Stimulated activated CD8-positive, alpha-beta memory T cell treated with anti-CD3 and anti-CD28 coated beads, Interleukin-12 subunit alpha, Interleukin-12 subunit beta, amount 100 ng/mL, for 1 hour (primary cell): ENCODE results near the gene LIF.

Experiments used
- DNase-seq: peaks from one replicate; pipeline ENCODE4 v3.0.0-alpha.2; 2020; ENCODE audit warnings: low read depth

The LIF gene

DNA sequence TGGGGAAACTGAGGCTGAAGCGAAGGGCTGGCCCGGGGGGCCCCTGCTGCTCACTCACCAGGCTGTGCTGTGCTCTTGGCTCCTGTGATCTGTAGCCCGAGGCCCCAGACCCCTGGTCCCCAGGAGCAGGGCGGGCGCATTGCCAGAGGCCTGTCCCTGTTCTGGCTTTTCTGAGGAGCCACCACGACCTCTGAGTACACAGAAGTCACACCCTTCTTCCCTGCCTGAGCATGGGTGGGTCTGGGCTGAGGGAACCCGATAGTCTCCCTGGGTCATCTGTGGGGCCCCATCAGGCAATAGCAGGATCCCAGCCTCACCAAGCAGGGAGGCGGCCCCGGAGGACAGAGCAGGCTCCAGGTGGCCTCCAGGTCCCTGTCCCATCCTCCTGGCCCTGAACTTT, 37.6 kb upstream of the LIF start:
- no peak for DNase-seq

DNA sequence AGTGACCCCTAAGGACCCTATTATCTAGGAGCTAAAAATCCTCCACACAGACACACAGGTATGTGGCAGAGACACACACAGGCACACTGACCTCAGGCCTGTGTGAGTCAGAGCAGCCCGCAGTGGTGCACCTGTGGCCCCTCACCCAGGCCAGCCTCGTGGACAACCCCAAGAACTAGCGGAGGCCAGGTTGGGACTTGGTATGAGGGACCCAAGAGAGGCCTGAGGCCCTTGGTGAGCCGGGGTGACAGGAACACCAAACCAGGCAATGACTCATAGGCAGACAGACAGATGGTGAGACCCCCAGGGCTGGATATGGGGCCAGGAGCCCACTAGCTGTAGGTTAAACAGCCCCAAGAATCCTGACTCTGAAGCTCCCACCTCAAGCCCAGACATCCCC, 36.8 kb upstream of the LIF start:
- DNase-seq = no peak

DNA sequence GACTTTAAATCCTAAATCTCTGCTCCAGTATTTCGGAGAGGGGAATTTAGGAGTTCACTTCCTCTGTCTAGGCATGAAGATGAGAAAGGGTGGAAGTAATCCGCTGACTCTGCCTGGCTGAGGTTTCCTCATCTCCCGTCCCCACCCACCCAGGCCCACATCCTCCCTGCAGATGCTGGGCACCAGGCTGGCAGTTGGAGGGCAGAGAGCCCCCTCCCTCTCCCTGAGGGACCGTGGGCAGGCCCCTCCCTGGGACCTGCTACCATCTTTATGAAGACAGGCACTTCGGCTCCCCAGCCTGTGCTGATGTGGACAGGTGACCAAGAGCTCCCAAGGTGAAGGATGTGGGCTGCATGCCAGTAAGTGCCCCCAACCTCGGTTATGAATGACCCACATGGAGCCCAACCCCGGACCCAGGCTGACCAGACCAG, 36.1 kb upstream of the LIF start:
- no peak for DNase-seq

DNA sequence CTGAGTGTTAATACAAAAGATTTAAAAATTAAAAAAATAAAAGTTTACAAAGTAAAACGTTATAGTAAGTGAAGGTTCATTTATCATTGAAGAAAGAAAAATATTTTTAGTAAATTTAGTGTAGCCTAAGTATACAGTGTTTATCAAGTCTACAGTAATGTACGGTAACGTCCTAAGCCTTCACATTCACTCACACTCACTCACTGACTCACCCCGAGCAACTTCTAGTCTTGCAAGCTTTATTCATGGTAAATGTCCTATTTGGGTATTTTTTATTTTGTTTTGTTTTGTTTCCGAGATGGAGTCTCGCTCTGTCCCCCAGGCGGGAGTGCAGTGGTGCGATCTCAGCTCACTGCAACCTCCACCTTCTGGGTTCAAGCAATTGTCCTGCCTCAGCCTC, 33.9 kb upstream of the LIF start:
- DNase-seq = no peak

DNA sequence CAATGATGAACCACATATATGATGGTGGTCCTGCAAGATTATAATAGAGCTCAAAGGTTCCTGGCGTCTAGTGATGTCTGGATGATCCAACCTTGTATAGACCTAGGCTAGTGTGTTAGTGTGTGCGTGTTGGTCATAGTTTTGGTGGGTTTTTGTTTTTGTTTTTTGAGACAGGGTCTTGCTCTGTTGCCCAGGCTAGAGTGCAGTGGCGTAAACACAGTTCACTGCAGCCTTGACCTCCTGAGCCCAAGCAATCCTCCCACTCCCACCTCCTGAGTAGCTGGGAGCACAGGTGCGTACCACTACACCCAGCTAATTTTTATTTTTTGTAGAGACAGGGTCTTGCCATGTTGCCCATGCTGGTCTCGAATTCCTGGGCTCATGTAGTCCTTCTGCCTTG, 33.4 kb upstream of the LIF start:
- DNase-seq = no peak

DNA sequence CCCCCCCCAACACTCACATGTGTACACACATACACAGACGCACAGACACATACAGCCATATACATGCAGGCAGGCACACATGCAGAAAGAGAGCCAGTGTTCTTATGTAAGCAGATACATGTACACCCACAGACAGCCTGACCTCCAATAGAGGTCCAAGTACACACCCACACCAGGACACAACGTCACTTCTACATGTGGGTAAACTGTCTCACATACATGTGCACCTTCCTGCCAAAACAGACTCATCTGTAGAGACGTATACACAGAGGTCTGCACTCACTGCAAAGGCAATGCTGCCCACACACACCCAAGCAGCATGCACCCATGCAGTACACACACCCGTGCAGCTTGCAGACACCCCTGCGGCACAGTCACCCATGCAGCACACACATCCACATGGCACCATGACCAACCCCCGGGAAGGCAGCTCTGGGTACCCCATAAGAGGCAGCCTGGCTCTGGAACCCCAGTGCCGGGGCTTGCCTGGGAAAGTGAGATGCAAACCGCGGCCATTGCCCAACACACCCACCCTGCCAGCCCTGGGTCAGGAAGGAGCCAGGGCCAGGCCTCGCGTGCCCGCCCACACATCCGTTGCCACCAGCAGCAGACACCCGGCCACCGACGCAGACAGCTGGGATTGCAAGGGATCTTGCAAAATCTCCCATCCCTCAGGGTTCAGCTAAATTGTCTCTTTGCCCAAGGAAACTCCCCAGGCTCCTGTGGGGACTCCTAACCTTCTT, 32.7 kb upstream of the LIF start:
- no peak for DNase-seq

DNA sequence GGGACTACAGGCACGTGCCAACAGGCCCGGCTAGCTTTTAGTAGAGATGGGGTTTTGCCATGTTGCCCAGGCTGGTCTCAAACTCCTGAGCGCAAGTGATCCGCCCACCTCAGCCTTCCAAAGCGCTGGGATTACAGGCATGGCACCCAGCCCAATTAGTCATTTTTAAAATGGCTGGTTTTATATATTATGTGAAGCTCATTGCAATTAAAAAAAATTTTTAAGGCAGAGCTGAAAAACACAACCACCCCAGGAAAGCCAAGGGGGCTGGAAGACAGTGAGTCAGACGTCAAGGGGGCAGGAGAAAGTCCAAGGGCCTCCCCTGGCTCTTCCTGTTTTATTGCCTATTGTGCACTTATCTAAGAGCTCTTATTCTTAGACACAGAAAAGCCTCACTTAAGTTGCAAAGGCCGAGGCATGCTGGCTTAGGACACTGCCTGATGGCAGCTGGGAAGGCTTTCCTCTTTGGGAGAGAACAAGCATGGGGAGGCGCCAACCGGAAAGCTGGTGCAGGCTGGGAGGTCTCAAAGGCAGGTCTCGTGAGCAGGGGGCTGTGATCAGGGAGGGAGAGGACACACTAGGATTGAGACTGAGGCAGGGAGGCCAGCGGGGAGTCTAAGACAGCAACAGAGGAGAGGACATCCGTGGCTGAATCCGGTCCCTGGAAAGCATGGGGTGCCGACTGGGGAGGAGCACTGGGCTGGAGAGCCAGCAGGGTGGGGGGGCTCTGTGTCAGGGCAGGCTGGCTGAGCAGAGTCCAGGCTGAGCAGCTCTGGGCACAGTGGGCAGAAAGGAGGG, 31.2 kb upstream of the LIF start:
- DNase-seq = no peak

DNA sequence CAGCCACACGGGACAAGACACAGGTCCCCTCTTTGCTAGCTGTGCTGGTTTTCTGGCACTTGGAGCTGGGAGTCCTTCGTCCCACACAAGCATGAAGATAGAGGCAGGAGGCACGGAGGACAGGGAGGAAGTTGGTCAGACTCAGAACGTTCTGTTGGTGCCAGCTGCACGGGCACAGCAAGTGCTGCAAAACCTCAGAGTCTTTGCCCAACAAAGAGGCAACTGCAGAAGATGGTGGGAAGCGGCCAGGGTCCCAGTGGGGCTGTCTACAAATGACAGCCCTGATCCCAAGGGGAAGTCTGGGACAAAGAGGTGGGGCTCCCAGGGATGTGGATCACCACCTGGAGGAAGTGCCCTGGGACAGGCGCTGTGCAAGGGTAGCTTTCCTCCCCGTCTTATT, 29.5 kb upstream of the LIF start:
- no peak for DNase-seq

DNA sequence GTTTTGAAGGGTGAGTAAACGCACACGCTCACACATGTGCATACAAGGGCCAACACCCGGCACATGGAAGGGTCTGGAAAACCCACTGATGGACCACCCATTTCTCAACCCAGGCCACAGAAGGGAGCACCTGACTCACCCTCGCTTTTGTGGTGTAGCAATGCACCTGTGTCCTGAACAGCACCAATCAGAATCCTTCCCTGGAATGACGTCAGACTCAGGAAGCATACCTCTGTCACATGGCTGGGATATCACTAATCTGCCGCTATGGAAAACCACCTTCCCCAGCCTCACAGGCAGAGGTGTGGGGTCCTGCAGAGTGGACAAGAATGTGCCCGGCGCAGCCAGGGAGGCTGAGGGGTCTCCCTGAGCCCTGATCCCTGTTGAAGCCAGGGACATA, 29.1 kb upstream of the LIF start:
- DNase-seq = no peak

DNA sequence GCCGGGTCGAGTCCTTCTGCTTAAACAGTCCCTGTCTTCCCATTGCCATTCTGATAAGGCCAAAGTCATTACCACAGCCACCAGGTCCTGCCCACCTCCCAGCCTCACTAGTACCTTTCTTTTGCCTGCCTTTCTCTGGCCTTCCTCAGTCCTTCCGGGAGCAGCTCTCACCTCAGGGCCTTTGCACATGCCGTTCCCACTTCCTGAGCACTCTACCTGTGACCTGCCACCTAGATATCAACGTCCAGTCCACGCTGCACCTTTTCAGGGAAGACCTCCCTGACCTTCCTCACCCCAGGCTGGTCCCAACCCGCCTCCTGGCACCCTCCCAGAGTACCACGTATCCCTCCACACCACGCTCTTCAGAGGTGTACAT, 27.9 kb upstream of the LIF start:
- no peak for DNase-seq

DNA sequence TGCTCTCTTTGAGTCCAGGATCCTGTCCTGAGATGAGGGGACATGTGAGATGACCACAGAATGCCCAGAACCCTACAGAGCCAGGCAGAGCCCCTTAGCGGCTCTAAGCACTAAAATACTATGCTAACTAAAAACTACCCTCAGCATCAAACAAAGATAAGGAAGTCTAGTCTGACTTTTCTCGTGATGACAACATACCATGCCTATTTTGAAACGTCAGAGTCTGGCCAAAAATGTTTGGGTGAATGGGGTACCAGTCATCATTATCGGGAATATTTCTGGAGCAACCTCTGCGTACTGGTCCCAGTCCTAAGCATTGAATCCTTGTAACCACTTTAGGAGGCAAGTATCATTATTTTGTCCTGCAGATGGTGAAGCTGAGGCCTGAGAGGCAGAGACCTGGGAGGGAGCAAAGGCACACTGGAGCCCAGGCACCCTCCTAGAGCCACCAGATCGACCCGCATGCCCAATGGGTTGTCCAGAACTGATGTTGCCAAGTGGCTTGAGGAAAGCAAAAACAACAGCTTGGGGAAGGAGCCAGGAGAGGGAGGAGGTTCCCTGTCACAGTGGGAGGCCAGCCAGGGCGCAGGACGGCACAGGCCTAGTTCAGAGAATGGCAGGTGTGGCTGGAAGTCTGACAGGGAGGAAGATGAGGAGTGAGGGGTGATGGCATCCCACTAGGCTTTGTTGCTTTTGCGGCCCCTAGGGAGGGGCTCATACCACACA, 27.3 kb upstream of the LIF start:
- no peak for DNase-seq

DNA sequence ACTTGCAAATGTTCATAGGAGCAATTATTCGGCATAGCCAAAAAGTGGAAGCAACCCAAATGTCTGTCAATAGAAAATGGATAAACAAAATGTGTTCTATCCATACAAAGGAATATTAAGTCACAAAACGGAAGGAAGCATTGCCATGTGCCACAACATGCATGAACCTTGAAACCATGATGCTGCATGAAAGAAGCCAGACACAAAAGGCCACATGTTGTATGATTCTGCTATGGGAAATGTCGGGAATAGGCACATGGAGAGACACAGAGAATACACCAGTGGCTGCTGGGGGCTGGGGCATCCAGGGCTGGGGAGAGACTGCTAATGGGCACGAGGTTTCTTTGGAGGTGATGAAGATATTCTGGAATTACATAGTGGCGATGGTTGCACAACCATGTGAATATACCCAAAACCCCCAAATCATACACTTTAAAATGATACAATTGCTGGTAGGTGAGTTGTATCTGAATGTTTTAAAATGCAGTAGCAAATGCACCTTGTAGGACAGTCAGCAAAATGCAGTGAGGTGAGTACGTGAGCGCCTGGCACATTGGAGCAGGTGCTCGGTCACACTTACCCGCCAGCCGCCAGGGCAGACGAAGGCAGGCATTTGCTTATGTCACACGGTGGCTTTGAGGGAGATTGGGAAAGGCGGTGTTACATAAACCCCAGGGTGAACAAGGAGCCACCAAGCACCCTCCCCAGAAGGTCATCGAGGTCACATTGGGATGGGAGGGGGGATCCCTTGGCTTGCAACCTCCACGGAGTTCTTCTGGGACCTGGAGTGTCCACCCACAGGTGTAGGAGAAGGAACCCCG, 26.4 kb upstream of the LIF start:
- DNase-seq = no peak

DNA sequence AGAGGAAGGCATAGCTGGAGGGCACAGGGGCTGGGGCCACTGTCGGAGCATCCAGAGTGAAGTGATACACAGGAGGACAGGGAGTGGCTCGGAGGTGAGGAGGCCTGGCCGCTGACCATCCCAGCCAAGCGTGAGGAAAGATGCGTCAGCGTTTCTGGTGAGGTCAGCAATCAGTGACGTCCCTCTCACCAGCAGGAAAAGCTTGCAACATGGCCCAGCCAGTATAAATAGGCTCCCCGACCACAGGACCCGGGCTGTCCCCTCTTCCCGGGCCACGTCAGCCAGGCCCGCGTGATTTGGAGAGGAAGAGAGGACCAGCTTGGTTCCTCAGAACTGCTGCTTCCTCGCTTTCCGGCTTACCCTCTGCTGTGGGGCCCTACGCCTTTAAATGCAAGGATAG, 24.3 kb upstream of the LIF start:
- DNase-seq = no peak

DNA sequence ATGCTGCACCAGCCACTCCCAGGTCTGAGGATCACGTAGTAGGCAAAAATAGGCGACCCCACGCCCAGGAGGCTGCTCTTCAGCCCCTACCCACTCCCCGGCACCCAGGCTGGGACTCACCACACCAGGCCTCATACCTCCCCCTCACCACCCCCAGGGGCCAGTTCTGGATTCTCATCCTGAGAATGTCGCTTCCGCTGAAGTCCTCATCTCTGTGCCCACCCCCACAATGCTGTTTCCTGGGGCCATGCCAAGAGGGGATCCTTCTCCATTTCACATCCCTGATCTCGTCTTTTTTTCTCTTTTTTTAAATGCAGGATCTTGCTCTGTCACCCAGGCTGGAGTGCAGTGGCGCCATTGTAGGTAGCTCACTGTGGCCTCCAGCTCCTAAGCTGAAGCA, 21.8 kb upstream of the LIF start:
- DNase-seq = no peak

DNA sequence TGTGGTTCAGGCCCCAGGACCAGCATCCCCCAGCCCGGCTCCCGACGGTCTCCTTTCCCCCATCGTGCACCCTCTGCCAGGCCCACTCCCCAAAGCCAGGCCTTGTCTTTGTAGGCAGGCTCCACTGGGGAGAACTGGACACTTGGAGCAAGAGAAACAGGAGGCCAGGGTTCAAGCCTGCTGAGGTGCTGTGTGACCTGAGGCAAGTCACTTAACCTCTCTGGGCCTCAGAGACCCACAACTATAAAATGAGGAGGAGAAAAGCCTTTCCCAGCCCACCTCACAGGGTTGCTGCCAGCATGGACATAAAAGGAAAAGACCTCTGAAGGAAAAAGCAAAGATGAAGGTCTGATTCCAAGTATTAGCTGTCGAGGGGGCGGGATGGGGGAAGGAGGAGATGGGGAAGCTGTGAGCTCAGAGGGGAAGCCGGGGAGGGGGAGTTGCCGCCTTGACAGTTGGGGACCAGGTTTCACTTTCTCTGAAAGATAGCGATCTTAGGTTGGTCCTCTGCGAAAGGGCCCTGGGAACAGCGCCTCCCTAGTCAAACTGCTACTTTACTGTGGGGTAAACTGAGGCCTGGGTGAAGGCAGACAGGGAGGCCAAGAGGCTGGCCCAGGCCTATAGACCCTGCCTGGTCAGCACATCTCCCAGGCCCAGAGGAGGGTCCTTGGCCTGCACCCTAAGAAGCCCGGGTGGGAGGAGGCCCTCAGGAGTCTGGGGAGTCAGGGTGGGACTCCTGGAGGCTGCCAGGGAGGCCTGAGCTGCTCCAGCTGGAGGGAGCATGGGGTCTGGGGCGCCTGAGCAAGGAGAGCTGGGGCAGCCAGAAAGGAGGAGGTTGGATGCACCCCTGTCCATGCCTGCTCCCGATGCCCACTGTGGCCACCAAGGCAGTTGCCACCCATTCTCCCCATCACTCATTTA, 21.1 kb upstream of the LIF start:
- no peak for DNase-seq

DNA sequence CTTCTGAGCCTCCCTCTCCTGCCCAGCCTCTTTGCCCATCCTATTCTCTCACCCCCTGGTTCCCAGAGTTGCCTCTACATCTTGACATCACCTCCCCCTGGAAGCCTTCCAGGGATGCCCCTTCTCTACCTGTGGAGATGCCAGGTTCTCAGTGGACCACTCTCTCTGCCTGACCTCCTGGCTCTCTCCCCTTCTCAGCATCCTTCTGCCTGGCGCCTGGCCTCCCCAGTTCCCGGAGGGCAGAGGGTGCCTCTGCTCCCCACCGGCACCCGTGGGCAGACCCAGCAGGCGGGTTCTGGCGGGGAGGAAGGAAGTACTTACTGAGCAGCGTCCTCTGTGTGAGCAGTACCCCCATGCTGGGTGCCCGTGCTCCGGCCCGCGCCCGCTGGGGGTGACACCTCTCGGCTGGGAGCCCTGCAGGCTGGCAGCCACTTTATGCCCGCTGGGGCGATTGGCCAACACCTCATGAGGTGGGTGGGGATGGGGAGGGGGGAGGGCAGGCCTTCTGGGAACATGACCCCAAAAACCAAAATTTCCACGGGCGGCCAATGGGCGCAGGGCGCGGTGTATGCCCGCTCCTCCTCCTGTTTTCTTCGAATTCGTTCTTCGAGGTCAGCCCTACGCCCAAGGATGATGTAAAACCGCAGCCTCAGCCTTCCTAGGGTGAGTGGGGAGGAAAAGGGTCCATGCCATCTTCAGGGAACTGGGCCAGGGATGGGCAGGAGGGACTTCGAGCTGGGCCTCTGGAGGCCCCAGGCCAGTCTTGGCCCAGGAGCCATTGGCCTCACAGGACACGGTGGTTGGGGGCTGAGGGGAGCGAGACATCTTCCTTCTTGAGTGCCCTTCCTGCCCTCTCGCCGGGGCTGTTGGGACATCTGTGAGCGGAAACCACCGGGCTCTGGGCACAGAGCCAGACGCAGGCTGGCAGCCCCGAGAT, 20.2 kb upstream of the LIF start, which contains the start of gene OSM:
Gene OSM, minus strand, starts transcription at position 407 of the 937 bp plus-strand sequence. Its CDS starts 52 bp downstream, at position 355.
- no peak for DNase-seq

DNA sequence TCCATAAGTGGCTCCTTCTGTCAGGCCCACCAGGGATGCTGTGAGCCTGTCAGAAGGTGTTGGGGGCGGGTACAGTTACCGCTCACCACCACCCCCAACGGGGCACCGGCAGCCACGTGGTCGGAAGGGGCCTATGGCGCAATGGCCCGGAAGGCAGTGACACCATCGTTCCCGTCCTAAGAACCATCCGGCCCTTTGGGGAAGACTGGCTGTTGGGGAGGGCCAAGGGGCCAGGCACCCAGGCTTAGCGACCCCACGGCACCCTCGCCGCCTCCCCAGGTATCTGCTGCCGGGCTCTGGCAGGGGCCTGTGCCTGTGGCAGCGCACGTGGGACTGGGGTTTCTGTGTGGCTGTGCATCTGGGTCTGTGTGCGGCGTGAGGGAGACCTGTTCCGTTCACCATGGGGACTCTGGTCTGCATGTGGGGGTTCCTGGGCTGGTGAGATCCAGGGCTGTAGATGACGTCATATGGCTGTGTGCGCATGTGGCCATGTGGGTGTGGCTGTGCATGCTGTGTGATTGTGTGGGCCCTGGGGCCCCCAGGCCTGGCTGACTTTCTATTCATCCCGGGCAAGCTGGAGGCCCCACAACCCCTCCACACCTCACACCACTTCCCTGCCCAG, 19.4 kb upstream of the LIF start:
- DNase-seq = peak; percentile 63

DNA sequence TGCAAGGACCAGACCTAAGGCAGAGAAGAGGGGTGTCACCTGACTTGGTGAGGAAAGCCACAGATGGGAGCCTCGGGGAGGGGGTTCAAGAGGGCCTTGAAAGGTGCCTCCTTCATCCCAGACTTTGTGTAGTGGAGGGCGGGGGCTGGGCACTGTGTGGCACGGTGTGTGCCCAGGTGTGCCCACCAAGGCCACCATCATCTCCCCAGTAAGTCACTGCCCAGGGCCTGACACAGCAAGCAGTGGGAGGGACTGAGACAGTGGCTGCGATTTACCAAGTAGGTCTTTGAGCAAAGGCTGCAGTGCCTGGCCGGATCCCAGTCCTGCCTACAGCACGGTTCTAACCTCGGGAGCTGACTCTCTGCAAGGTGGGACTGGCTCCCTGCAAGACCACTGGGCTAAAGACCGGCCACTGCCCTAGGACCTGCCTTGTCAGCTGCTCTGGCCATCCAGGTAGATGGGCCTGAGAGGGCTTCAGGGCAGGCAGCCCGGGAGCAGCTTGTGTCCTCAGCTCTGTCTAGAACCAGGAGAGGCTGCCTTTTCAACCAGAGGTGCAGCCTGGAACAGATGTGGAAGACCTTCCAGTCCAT, 18.7 kb upstream of the LIF start:
- DNase-seq = no peak

DNA sequence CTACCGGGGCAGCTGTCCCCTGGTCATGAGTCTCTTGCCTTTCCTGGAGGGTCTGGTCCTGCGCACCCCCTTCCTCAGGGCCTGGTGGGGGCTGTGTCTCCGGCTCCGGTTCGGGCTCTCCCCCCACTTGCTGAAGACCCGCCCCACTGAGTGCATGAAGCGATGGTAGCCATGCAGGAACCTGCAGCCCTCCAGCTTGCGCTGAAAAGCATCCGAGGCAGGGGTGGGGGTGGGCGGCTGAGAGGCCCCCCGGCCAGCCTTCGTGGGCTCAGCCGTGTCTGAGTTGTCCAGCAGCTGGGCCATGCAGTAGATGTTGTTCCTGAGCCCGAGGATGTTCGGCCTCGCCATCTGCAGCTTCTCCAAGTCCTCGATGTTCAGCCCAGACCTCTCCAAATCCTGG, 17.3 kb upstream of the LIF start:
- no peak for DNase-seq
